Mesendoderm (in vitro differentiated cells): Measurements from ENCODE around the gene RPS27. TPM values are rescaled to one million over a fixed set of nuclear protein-coding genes. Genes with fewer than 3 reads are reported as not detected.

ENCODE experiments used
- small RNA-seq: library from polyadenylated mRNA; stranded (forward); fragments of <200 nt; extraction: miRNeasy Mini kit (QIAGEN cat#:217004); gene quantifications from one replicate; pipeline ENCODE3, GENCODE V24; 2013; ENCODE audit not compliant: insufficient read depth

The RPS27 gene

Small RNA genes within 50 kb of the gene (small RNA-seq; reads per million reads assigned to genes)
- gene MIR6737 = 2.1 reads per million, percentile 22 among the genes with 10 or more reads in this experiment
- gene RNU6-179P = not detected
